Measurements from ENCODE around the gene CNTN3.

Gene CNTN3

GRCh38 chr3:74606996-74607395 is 7.5 kb downstream of the CNTN3 start:
- DNase-seq, result no peak

- DNase-seq, result no peak
Observed at GRCh38 chr3:74605437-74605836, 9.0 kb downstream of the CNTN3 start.

- no peak for DNase-seq
Observed at GRCh38 chr3:74603292-74603691, 11.2 kb downstream of the CNTN3 start.

GRCh38 chr3:74602471-74602870 is 12.0 kb downstream of the CNTN3 start:
- DNase-seq, result no peak

- DNase-seq, result no peak
Observed at GRCh38 chr3:74601793-74602192, 12.7 kb downstream of the CNTN3 start.

DNA sequence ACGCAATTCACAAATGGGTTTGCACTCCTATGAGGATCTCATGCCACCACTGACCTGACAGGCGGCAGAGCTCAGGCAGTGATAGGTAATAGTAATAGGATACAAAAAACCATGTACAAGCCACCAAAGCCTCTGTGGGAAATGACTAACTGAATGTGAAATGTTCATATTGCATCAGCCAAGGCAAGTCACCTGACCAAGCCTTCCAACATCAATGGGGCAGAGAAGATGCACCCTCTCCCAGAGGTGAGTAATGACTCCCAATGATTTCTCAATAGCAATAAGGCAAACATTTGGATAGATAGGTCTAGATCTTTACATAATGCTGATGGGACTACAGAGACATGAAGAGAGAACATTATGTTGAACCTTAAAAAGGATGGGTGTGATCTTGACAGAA is 14.9 kb downstream of the CNTN3 start:
- DNase-seq, result no peak

DNA sequence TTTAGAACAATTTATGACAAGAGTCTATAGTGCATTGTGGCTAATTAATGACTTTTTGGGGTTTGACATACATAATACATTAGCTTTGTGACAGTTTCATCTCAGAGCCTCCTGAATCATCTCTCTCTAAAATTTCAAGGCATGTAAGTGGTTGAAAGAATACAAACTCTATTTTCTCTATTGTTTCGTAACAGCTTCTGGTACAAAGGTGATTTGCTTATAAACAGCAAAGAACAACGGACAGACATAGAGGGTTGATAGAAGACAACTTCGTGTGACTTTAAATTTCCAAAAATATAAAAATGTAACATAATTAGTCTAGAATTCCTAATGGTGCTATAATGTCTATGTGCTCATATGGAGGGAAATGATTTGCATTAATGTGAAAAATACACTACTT is 21.3 kb downstream of the CNTN3 start:
- DNase-seq, result no peak

DNA sequence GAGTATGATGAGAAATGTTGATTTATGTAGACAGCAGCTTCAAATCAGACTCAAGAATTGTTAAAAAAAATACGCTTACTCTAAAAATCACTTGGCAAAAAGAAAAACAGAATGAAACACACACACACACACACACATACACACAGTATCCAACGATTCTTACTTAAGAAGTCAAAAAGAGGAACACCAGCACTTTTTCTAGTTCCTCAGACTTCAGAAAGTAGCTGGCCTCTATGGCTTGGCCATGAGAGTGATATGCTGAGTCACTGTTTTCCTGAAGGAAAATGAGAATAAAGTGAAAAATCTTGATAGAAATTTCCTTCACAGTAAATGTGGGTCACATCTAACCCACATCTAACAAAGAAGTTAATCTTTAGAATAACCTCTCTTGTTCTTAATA is 22.1 kb downstream of the CNTN3 start:
- no peak for DNase-seq

GRCh38 chr3:74591946-74592345 is 22.5 kb downstream of the CNTN3 start:
- no peak for DNase-seq

- no peak for DNase-seq
Observed at GRCh38 chr3:74591342-74591741, 23.1 kb downstream of the CNTN3 start.

DNA sequence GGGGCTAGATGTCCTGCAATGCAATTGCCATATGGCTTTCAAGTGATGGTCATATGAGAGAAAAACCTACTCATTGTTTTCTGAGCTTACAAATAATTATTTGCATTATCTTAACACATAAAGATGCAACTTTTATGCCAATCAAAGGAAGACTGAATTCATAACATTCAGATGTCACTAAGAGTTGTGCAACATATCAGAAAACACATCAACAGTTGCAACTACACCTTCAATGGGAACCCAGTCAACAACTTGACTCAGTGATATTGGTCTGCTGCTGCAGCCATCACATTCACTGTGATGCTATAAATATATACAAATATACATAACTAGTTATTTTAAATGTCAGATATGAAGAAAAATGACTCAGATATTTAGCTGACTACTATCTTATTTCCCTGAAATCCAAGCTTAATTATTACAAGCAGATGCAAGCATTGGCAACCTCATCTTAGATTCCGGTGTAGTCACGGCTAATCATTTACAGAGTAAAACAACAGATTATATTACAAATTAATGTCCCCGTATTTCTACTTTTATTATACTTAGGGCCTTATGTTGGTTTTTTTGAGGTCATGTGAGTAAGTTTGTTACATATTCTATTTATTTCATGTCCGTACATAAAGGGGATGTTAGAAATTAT is 23.7 kb downstream of the CNTN3 start:
- DNase-seq, result no peak

DNA sequence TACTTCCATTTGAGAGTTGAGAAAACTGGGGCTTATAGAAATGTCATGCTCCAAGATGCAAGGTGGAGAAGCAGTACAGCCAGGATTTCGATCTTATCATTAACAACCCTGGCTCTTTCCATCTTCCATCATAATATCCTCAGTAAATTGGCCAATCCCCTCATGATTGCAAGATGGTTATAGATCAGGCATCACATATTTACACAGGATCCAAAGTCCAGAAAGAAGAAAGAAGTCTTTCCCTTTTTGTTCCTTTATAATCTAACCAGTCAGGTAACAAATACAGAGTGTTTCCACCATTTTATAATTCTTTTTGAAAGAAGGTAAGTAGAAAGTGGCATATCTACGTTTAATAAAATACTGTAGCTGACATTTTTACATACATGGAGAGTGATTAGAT is 29.7 kb downstream of the CNTN3 start:
- DNase-seq, result no peak

DNA sequence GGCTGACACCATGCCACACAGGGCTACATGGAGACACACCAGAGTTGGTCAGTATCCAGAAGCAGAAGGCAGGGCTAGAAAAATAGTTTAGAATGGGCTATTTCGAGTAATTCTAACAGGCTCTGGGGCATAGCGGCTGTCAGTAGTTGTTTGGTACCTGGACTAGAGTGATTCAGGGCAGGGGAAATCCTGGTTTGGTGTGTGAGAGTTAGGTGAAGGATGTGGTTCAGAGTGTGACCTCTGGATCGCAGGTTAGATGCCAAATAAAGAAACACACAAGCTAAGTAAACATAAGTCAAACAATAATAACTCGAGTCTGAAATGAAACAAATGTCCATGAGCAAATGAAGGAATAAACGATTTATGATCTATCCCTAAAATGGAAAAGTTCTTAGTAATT is 31.5 kb downstream of the CNTN3 start:
- no peak for DNase-seq

- DNase-seq, result no peak
Observed at GRCh38 chr3:74575857-74576256, 38.6 kb downstream of the CNTN3 start.

GRCh38 chr3:74571118-74571517 is 43.3 kb downstream of the CNTN3 start:
- no peak for DNase-seq

Measured in right hindlimb (tissue), 1 donor.